Brain microvascular endothelial cell (primary cell): Measurements from ENCODE around the gene CNST.

Source experiments
- DNase-seq: peaks from one replicate; pipeline ENCODE4 v3.0.0-alpha.2; 2020
- H3K27ac ChIP-seq: fragments of 250-450 bp; sonication (Bioruptor Pico); 2 replicates; pipeline ENCODE4 v1.5.1; 2020; ENCODE audit warnings: mild to moderate bottlenecking, moderate library complexity
- H3K27me3 ChIP-seq: fragments of 250-450 bp; sonication (Bioruptor Pico); replicated peaks from 2 replicates; pipeline ENCODE4 v1.5.1; 2020; ENCODE audit warnings: mild to moderate bottlenecking
- H3K36me3 ChIP-seq: fragments of 250-450 bp; sonication (Bioruptor Pico); replicated peaks from 2 replicates; pipeline ENCODE4 v1.5.1; 2020; ENCODE audit warnings: mild to moderate bottlenecking
- H3K4me3 ChIP-seq: 2 replicates; pipeline ENCODE4 v1.5.1; 2011; ENCODE audit warnings: low read depth, mild to moderate bottlenecking, control low read depth, low read length, moderate library complexity
- in situ Hi-C: cut with HindIII; loops from 2 replicates; pipeline ENCODE4 v1.10.0; 2017; ENCODE audit warnings: low sequenced_read_pairs, low pct_ligation_motif_present
- TF ChIP-seq, protein P1 (sequence below): IDR thresholded peaks from 2 replicates; pipeline ENCODE4 v1.5.1; 2011; ENCODE audit warnings: low read depth, mild to moderate bottlenecking, moderate library complexity, low read length, control low read depth, inconsistent platforms; ENCODE audit errors: missing control alignments

The CNST gene

DNA sequence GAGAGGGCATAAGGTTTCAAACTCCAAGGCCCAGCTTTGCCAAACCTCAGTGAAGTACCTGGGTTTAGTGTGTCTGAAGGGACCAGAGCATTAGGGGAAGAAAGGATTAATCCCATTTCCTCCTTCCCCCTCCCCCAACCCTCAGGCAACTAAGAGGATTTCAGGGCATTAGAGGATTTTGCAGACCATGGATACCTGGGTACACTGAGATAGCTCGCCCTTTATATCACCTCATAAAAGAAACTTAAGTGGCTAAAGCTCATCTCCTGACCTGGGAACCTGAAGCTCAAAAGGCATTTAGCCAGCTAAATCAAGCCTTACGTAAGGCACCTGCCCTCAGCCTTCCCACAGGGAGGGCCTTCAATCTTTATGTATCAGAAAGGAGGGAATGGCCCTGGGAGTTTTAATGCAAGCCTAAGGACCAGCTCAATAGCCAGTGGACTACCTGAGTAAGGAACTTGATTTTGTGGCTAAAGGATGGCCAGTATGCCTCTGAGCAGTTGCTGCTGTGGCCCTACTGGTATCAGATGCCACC, 32.8 kb upstream of the CNST start:
- no peak overlapping the region for H3K4me3 ChIP-seq
- in situ Hi-C loops = no loop called here
- TF ChIP-seq, protein P1, sequence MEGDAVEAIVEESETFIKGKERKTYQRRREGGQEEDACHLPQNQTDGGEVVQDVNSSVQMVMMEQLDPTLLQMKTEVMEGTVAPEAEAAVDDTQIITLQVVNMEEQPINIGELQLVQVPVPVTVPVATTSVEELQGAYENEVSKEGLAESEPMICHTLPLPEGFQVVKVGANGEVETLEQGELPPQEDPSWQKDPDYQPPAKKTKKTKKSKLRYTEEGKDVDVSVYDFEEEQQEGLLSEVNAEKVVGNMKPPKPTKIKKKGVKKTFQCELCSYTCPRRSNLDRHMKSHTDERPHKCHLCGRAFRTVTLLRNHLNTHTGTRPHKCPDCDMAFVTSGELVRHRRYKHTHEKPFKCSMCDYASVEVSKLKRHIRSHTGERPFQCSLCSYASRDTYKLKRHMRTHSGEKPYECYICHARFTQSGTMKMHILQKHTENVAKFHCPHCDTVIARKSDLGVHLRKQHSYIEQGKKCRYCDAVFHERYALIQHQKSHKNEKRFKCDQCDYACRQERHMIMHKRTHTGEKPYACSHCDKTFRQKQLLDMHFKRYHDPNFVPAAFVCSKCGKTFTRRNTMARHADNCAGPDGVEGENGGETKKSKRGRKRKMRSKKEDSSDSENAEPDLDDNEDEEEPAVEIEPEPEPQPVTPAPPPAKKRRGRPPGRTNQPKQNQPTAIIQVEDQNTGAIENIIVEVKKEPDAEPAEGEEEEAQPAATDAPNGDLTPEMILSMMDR = no peak
- no peak overlapping the region for H3K27ac ChIP-seq
- H3K27me3 ChIP-seq = no peaks in the 10 kb centered on the region
- DNase-seq = no peak
- no peaks in the 10 kb centered on the region for H3K36me3 ChIP-seq

DNA sequence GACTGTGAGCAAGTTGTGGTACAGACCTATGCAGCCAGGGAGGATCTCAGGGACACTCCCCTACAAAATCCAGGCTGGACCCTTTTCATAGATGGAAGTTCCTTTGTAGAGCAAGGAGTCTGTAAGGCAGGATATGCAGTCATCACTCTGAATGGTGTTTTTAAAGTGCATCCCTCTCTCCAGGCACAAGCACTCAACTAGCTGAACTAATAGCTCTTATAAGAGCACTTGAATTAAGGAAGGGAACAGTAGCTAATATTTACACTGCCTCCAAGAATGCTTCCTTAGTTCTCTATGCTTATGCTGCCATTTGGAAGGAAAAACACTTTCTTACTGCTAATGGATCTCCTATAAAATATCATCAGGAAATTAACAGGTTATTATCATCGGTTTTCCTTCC, 32.1 kb upstream of the CNST start:
- TF ChIP-seq, protein P1 = no peak
- no peak for DNase-seq
- H3K27ac ChIP-seq = no peak overlapping the region
- H3K27me3 ChIP-seq = no peaks in the 10 kb centered on the region
- no peak overlapping the region for H3K4me3 ChIP-seq
- H3K36me3 ChIP-seq = no peaks in the 10 kb centered on the region
- in situ Hi-C loops = no loop called here

DNA sequence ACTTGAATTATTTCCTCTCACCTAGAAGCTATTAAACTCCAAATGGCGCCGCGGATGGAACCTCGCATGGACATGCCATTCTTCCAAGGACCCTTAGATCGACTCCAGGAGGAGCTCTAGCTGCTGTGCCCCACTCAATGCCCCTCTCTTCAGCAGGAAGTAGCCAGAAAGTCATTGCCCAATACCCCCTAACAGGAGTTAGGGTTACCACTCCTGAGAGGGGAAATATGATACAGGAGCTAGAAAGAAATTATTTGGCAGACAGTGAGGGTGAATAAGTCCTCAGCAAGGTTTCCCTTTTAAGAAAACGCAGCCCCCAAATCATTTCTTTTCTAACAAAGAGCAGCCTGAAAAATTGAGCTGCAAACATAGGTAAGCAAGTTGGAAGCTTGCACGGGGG, 28.8 kb upstream of the CNST start:
- TF ChIP-seq, protein P1 = no peak
- in situ Hi-C loops = no loop called here
- no peak overlapping the region for H3K4me3 ChIP-seq
- no peaks in the 10 kb centered on the region for H3K27me3 ChIP-seq
- DNase-seq = no peak
- H3K36me3 ChIP-seq = peaks cover 10% of the 10 kb centered on the region
- no peak overlapping the region for H3K27ac ChIP-seq

DNA sequence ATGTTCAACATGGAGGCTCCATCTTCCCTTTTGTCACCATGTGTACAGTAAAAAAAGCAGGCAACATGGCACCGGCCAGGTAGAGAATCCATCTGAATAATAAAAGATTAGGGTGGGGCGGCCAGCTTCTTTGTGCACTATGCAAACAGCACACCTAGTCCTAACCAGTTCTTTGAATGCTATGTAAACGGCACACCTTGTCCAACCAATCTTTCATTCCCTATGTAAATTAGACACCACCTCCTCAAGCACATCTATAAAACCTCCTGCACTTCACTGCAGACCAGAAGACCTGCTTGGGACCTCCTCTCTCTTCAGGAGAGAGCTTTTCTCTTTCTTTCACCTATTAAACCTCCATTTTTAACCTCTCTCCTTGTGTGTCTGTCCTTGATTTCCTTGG, 28.4 kb upstream of the CNST start:
- no peak overlapping the region for H3K27ac ChIP-seq
- H3K4me3 ChIP-seq = no peak overlapping the region
- DNase-seq = no peak
- H3K27me3 ChIP-seq = no peaks in the 10 kb centered on the region
- in situ Hi-C loops = no loop called here
- TF ChIP-seq, protein P1 = no peak
- peaks cover 11% of the 10 kb centered on the region for H3K36me3 ChIP-seq

DNA sequence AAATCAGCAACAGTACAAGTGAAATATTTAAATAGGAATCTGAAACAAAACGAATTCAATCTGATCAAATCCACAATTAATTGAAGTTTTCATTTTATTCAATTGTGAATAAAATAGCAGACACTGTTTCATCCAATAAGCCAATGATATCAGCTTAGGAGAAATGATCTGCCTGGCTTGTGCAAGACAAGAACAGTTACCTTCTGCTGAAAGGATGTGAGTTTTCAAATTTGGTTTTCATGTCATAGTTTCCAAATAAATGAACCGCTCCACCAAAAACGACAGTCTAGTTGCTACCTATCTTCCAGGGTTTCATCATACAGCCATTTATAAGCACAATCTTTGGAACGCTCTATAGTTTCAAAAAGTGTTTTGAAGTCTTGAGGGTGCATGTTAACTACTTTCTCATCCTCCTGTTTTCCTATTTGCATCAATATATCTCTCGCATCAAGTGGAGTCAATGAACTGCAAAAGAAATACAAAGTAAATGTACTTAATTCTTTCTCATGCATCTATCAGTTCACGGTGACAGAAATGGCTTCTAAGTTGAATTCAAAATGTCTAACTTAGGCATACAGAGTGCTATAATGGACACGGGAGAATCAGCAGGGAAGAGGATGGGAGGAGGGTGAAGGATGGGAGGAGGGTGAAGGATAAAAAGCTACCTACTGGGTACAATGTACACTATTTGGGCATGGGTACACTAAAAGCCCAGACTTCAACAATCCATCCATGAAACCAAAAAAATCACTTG, 25.3 kb upstream of the CNST start:
- TF ChIP-seq, protein P1 = no peak
- in situ Hi-C loops = no loop called here
- H3K27me3 ChIP-seq = no peaks in the 10 kb centered on the region
- peaks cover 27% of the 10 kb centered on the region for H3K36me3 ChIP-seq
- no peak overlapping the region for H3K27ac ChIP-seq
- DNase-seq = no peak
- H3K4me3 ChIP-seq = no peak overlapping the region

DNA sequence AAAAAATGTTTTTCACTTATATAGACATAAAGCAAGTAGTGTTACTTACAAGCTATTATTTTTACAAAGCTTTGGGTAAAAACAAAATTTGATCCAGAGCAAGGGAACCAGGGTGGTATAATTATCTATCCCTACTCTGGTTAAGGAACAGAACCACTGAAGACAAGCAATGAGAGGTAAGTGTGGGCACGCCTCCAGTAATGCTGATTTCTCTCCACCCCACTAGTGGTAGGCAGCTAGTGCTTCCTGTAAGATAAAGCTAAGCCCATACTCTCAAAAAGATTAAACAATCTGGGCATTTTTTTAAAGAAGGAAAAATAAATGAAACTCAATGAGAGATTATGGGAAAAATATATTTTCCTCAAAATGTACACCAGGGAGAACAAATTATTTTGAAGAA, 22.3 kb upstream of the CNST start:
- in situ Hi-C loops = no loop called here
- H3K36me3 ChIP-seq = peaks cover 40% of the 10 kb centered on the region
- no peak overlapping the region for H3K4me3 ChIP-seq
- DNase-seq = no peak
- no peaks in the 10 kb centered on the region for H3K27me3 ChIP-seq
- TF ChIP-seq, protein P1 = no peak
- no peak overlapping the region for H3K27ac ChIP-seq
